ENCODE results near the gene AZIN2.

DNA sequence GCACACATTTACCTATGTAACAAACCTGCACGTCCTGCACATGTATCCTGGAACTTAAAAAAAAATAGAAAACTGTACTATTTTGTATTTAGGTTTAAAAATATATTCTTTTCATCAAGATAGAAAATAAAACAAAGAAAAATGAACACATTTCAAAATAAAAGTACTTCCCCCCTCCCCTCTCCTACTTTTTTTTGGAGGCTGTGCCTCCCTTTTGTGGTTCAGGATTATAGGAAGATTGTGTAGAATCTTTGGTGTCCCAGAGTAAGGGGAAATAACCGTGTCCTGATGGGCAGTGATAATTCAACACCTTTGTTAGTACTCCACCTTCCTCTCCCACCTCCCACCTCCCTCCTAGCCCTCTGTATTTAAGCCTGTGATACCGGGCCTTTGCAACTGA lies 60.8 kb downstream of the AZIN2 start:
- TF ChIP-seq, protein P1, sequence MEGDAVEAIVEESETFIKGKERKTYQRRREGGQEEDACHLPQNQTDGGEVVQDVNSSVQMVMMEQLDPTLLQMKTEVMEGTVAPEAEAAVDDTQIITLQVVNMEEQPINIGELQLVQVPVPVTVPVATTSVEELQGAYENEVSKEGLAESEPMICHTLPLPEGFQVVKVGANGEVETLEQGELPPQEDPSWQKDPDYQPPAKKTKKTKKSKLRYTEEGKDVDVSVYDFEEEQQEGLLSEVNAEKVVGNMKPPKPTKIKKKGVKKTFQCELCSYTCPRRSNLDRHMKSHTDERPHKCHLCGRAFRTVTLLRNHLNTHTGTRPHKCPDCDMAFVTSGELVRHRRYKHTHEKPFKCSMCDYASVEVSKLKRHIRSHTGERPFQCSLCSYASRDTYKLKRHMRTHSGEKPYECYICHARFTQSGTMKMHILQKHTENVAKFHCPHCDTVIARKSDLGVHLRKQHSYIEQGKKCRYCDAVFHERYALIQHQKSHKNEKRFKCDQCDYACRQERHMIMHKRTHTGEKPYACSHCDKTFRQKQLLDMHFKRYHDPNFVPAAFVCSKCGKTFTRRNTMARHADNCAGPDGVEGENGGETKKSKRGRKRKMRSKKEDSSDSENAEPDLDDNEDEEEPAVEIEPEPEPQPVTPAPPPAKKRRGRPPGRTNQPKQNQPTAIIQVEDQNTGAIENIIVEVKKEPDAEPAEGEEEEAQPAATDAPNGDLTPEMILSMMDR (IDR thresholded peaks at IDR 0.05; ENCODE audit: low read length), result no peak
- TF ChIP-seq EZH2 (IDR thresholded peaks at IDR 0.05; ENCODE audit: borderline replicate concordance, low read length), result no peak
